ENCODE measurements around the gene ITGB3.

ITGB3 gene

GRCh38 chr17:47285003-47285402 lies 31.4 kb downstream of the ITGB3 start:
- Histone ChIP-seq H2AFZ (ENCODE audit: low read depth, low read length) (no peak overlapping the region), H3K4me1 (ENCODE audit: insufficient read depth, low read length) (no peaks in the 10 kb centered on the region), H3K9me3 (ENCODE audit: insufficient read depth, low read length, severe bottlenecking) (no peaks in the 10 kb centered on the region), H3K27ac (ENCODE audit: low read length) (no peak overlapping the region), H4K20me1 (ENCODE audit: insufficient read depth, low read length) (no peaks in the 10 kb centered on the region), H3K36me3 (ENCODE audit: insufficient read depth, low read length) (no peaks in the 10 kb centered on the region), H3K4me2 (ENCODE audit: insufficient read depth, low read length) (no peak overlapping the region), H3K79me2 (ENCODE audit: insufficient read depth, low read length) (no peaks in the 10 kb centered on the region), H3K9ac (ENCODE audit: low read depth, low read length) (no peak overlapping the region), H3K4me3 (ENCODE audit: low read depth in 1 of 2, low read length in 2 of 2) (no peak overlapping the region), H3K27me3 (ENCODE audit: insufficient read depth, low read length, poor library complexity) (no peaks in the 10 kb centered on the region)
- no peak for ATAC-seq (ENCODE audit: insufficient read depth, low read depth)
- no peak for DNase-seq
- TF ChIP-seq, protein P1, sequence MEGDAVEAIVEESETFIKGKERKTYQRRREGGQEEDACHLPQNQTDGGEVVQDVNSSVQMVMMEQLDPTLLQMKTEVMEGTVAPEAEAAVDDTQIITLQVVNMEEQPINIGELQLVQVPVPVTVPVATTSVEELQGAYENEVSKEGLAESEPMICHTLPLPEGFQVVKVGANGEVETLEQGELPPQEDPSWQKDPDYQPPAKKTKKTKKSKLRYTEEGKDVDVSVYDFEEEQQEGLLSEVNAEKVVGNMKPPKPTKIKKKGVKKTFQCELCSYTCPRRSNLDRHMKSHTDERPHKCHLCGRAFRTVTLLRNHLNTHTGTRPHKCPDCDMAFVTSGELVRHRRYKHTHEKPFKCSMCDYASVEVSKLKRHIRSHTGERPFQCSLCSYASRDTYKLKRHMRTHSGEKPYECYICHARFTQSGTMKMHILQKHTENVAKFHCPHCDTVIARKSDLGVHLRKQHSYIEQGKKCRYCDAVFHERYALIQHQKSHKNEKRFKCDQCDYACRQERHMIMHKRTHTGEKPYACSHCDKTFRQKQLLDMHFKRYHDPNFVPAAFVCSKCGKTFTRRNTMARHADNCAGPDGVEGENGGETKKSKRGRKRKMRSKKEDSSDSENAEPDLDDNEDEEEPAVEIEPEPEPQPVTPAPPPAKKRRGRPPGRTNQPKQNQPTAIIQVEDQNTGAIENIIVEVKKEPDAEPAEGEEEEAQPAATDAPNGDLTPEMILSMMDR (IDR thresholded peaks at IDR 0.05; ENCODE audit: borderline replicate concordance, extremely low read depth, low read length, poor library complexity, severe bottlenecking): no peak
- no peak for TF ChIP-seq EZH2 (IDR thresholded peaks at IDR 0.05; ENCODE audit: borderline replicate concordance, low read depth, low read length, severe bottlenecking)

GRCh38 chr17:47286198-47286914 lies 32.7 kb downstream of the ITGB3 start:
- no peak overlapping the region for H3K4me2 ChIP-seq (ENCODE audit: insufficient read depth, low read length)
- ATAC-seq (ENCODE audit: insufficient read depth, low read depth): no peak
- no peak for DNase-seq
- H3K27ac ChIP-seq (ENCODE audit: low read length): no peak overlapping the region
- no peak overlapping the region for H2AFZ ChIP-seq (ENCODE audit: low read depth, low read length)
- no peaks in the 10 kb centered on the region for H4K20me1 ChIP-seq (ENCODE audit: insufficient read depth, low read length)
- H3K79me2 ChIP-seq (ENCODE audit: insufficient read depth, low read length): no peaks in the 10 kb centered on the region
- no peaks in the 10 kb centered on the region for H3K27me3 ChIP-seq (ENCODE audit: insufficient read depth, low read length, poor library complexity)
- TF ChIP-seq, protein P1 (IDR thresholded peaks at IDR 0.05; ENCODE audit: borderline replicate concordance, extremely low read depth, low read length, poor library complexity, severe bottlenecking): no peak
- TF ChIP-seq EZH2 (IDR thresholded peaks at IDR 0.05; ENCODE audit: borderline replicate concordance, low read depth, low read length, severe bottlenecking): no peak
- H3K36me3 ChIP-seq (ENCODE audit: insufficient read depth, low read length): no peaks in the 10 kb centered on the region
- no peak overlapping the region for H3K9ac ChIP-seq (ENCODE audit: low read depth, low read length)
- no peak overlapping the region for H3K4me3 ChIP-seq (ENCODE audit: low read depth in 1 of 2, low read length in 2 of 2)
- H3K4me1 ChIP-seq (ENCODE audit: insufficient read depth, low read length): no peaks in the 10 kb centered on the region
- H3K9me3 ChIP-seq (ENCODE audit: insufficient read depth, low read length, severe bottlenecking): no peaks in the 10 kb centered on the region

DNA sequence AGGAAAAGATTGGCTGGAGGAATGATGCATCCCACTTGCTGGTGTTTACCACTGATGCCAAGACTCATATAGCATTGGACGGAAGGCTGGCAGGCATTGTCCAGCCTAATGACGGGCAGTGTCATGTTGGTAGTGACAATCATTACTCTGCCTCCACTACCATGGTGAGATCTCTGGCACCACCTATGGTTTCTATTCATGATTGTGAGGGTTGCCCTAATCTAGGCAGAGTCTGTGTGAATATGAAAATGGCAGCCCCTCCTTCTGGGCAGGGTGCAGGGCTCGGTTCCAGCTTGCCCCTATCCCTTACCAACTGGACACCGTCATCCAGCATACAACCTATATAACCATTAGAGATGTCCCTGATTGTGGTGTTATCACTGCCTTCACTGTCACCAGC lies 33.4 kb downstream of the ITGB3 start:
- Histone ChIP-seq H3K79me2 (ENCODE audit: insufficient read depth, low read length) (no peaks in the 10 kb centered on the region), H4K20me1 (ENCODE audit: insufficient read depth, low read length) (no peaks in the 10 kb centered on the region), H3K9me3 (ENCODE audit: insufficient read depth, low read length, severe bottlenecking) (no peaks in the 10 kb centered on the region), H3K27me3 (ENCODE audit: insufficient read depth, low read length, poor library complexity) (no peaks in the 10 kb centered on the region), H3K36me3 (ENCODE audit: insufficient read depth, low read length) (no peaks in the 10 kb centered on the region), H3K9ac (ENCODE audit: low read depth, low read length) (no peak overlapping the region), H3K27ac (ENCODE audit: low read length) (no peak overlapping the region), H2AFZ (ENCODE audit: low read depth, low read length) (no peak overlapping the region), H3K4me2 (ENCODE audit: insufficient read depth, low read length) (no peak overlapping the region), H3K4me3 (ENCODE audit: low read depth in 1 of 2, low read length in 2 of 2) (no peak overlapping the region), H3K4me1 (ENCODE audit: insufficient read depth, low read length) (no peaks in the 10 kb centered on the region)
- ATAC-seq (ENCODE audit: insufficient read depth, low read depth): no peak
- DNase-seq: no peak
- no peak for TF ChIP-seq EZH2 (IDR thresholded peaks at IDR 0.05; ENCODE audit: borderline replicate concordance, low read depth, low read length, severe bottlenecking)
- TF ChIP-seq, protein P1 (IDR thresholded peaks at IDR 0.05; ENCODE audit: borderline replicate concordance, extremely low read depth, low read length, poor library complexity, severe bottlenecking): no peak
